IMR-90 (cell line): ENCODE data around the gene FAM170A. TPM values are rescaled to one million over a fixed set of nuclear protein-coding genes. Genes with fewer than 3 reads are reported as not detected.

Experiments used
- ATAC-seq: fragments of 200-7000 bp; cut with Tn5 transposase; 2 replicates; pipeline ENCODE4 v1.9.1; 2020; ENCODE audit warnings: low read depth, mild to moderate bottlenecking, moderate library complexity
- BruUV-seq: library from RNA; stranded (reverse); fragments of 400-500 nt; replicated peaks from 2 replicates; lab custom pipeline; 2021; lab: Mats Ljungman, UMichigan
- CTCF ChIA-PET: fragments of 300-600 bp; formaldehyde crosslinking; extraction: SDS; loops from one replicate; lab custom pipeline; 2021; ENCODE audit warnings: antibody characterized with exemption; lab: Yijun Ruan, JAX
- POLR2A ChIA-PET: fragments of 300-600 bp; sonication (Branson Sonifier 250); formaldehyde crosslinking; loops from one replicate; lab custom pipeline; 2022; ENCODE audit warnings: antibody characterized with exemption; ENCODE audit not compliant: unreplicated experiment; lab: Charles Lee
- DNase-seq: peaks from one replicate; pipeline ENCODE4 v3.0.0; 2013
- H2AFZ ChIP-seq: replicated peaks from 2 replicates; pipeline ENCODE3; 2013; ENCODE audit warnings: low read length, mild to moderate bottlenecking; ENCODE audit not compliant: poor library complexity
- H2AK5ac ChIP-seq: 2 replicates; pipeline ENCODE4 v1.6.1; 2013; ENCODE audit warnings: low read depth, low read length, inconsistent platforms
- H2AK9ac ChIP-seq: replicated peaks from 2 replicates; pipeline ENCODE3; 2013; ENCODE audit warnings: mild to moderate bottlenecking, low read depth, low read length, moderate library complexity; ENCODE audit not compliant: poor library complexity
- H2BK120ac ChIP-seq: 2 replicates; pipeline ENCODE4 v1.6.1; 2013; ENCODE audit warnings: low read depth, low read length, inconsistent platforms
- H2BK15ac ChIP-seq: 3 replicates; pipeline ENCODE4 v1.6.1; 2013; ENCODE audit warnings: low read depth, low read length, inconsistent platforms
- H2BK20ac ChIP-seq: 2 replicates; pipeline ENCODE4 v1.6.1; 2013; ENCODE audit warnings: low read depth, mild to moderate bottlenecking, inconsistent platforms, low read length, moderate library complexity
- H2BK5ac ChIP-seq: 2 replicates; pipeline ENCODE4 v1.6.1; 2013; ENCODE audit warnings: mild to moderate bottlenecking, low read depth, low read length, inconsistent platforms; ENCODE audit not compliant: poor library complexity, severe bottlenecking
- H3K14ac ChIP-seq: replicated peaks from 2 replicates; pipeline ENCODE4 v1.6.1; 2013; ENCODE audit warnings: low read depth, low read length, inconsistent platforms
- H3K18ac ChIP-seq: 2 replicates; pipeline ENCODE4 v1.6.1; 2013; ENCODE audit warnings: low read depth, low read length, control low read depth
- H3K23ac ChIP-seq: 2 replicates; pipeline ENCODE4 v1.6.1; 2013; ENCODE audit warnings: low read depth, low read length, inconsistent platforms
- H3K27ac ChIP-seq: 2 replicates; pipeline ENCODE4 v1.5.1; 2013; ENCODE audit warnings: mild to moderate bottlenecking, control low read depth, low read length; ENCODE audit not compliant: insufficient read depth
- H3K27me3 ChIP-seq: 2 replicates; pipeline ENCODE4 v1.6.1; 2013; ENCODE audit warnings: low read length; ENCODE audit not compliant: control insufficient read depth, insufficient read depth
- H3K36me3 ChIP-seq: 2 replicates; pipeline ENCODE4 v1.6.1; 2013; ENCODE audit warnings: low read length, mixed read lengths; ENCODE audit not compliant: control insufficient read depth, insufficient read depth
- H3K4ac ChIP-seq: 2 replicates; pipeline ENCODE4 v1.6.1; 2013; ENCODE audit warnings: low read depth, low read length, inconsistent platforms
- H3K4me1 ChIP-seq: 2 replicates; pipeline ENCODE4 v1.6.1; 2013; ENCODE audit warnings: low read length, mixed read lengths; ENCODE audit not compliant: control insufficient read depth, insufficient read depth
- H3K4me2 ChIP-seq: 2 replicates; pipeline ENCODE4 v1.6.1; 2013; ENCODE audit warnings: low read depth, mild to moderate bottlenecking, control low read depth, low read length, moderate library complexity
- H3K4me3 ChIP-seq: 2 replicates; pipeline ENCODE4 v1.5.1; 2013; ENCODE audit warnings: low read depth, mild to moderate bottlenecking, control low read depth, low read length, moderate library complexity; ENCODE audit not compliant: insufficient read depth
- H3K56ac ChIP-seq: 2 replicates; pipeline ENCODE4 v1.6.1; 2013; ENCODE audit warnings: low read length, inconsistent platforms; ENCODE audit not compliant: insufficient read depth; ENCODE audit errors: extremely low read depth
- H3K79me1 ChIP-seq, 2 experiments: 2 replicates each; pipeline ENCODE4 v1.6.1; 2013; ENCODE audit warnings: low read length in 2 of 2, inconsistent platforms in 1 of 2, low read depth in 1 of 2
- H3K9ac ChIP-seq: 2 replicates; pipeline ENCODE4 v1.6.1; 2013; ENCODE audit warnings: low read depth, low read length, control low read depth
- H3K9me1 ChIP-seq: 2 replicates; pipeline ENCODE4 v1.6.1; 2013; ENCODE audit warnings: low read length, inconsistent platforms; ENCODE audit not compliant: insufficient read depth
- H3K9me3 ChIP-seq: 2 replicates; pipeline ENCODE4 v1.6.1; 2013; ENCODE audit warnings: low read length; ENCODE audit not compliant: control insufficient read depth, insufficient read depth
- H4K20me1 ChIP-seq: 2 replicates; pipeline ENCODE4 v1.6.1; 2013; ENCODE audit warnings: low read length, inconsistent platforms; ENCODE audit not compliant: insufficient read depth
- H4K5ac ChIP-seq: 2 replicates; pipeline ENCODE4 v1.6.1; 2013; ENCODE audit warnings: mild to moderate bottlenecking, low read depth, low read length, control low read depth
- H4K8ac ChIP-seq, 2 experiments: 2 replicates each; pipeline ENCODE4 v1.6.1; 2013; ENCODE audit warnings: low read depth in 2 of 2, low read length in 2 of 2, control low read depth in 1 of 2, inconsistent platforms in 1 of 2
- H4K91ac ChIP-seq: 2 replicates; pipeline ENCODE4 v1.6.1; 2013; ENCODE audit warnings: low read depth, low read length, inconsistent platforms; ENCODE audit not compliant: insufficient read depth
- BHLHE40 ChIP-seq: fragments of 150-350 bp; IDR thresholded peaks from 2 replicates; pipeline ENCODE4 v1.6.1; 2016; ENCODE audit warnings: mild to moderate bottlenecking, low read depth, low read length
- FOS ChIP-seq: fragments of 150-350 bp; IDR thresholded peaks from 2 replicates; pipeline ENCODE4 v1.6.1; 2016; ENCODE audit warnings: low read depth, low read length
- MAFK ChIP-seq: IDR thresholded peaks from 2 replicates; pipeline ENCODE4 v1.6.1; 2012; ENCODE audit warnings: low read depth, low read length, improper control_type of control experiment
- MAZ ChIP-seq: IDR thresholded peaks from 2 replicates; pipeline ENCODE4 v1.6.1; 2012; ENCODE audit warnings: low read depth, mild to moderate bottlenecking, low read length, improper control_type of control experiment, moderate library complexity, borderline replicate concordance
- NFE2L2 ChIP-seq: fragments of 150-350 bp; IDR thresholded peaks from 2 replicates; pipeline ENCODE4 v1.6.1; 2016; ENCODE audit warnings: low read depth, mild to moderate bottlenecking, low read length
- POLR2A ChIP-seq: IDR thresholded peaks from 2 replicates; pipeline ENCODE4 v1.6.1; 2012; ENCODE audit warnings: mild to moderate bottlenecking, low read depth, low read length
- RAD21 ChIP-seq: IDR thresholded peaks from 2 replicates; pipeline ENCODE4 v1.6.1; 2012; ENCODE audit warnings: low read length, improper control_type of control experiment
- RCOR1 ChIP-seq: IDR thresholded peaks from 2 replicates; pipeline ENCODE4 v1.6.1; 2012; ENCODE audit warnings: mild to moderate bottlenecking, low read length, improper control_type of control experiment; ENCODE audit not compliant: insufficient replicate concordance
- RFX5 ChIP-seq: IDR thresholded peaks from 2 replicates; pipeline ENCODE4 v1.8.0; 2012; ENCODE audit warnings: low read depth, mild to moderate bottlenecking, low read length, moderate library complexity
- WGBS, 2 experiments: methylation state at CpG; one replicate each; pipeline versions ENCODE4 v1.1.5 to v1.1.7; 2013; ENCODE audit warnings: missing lambda C conversion rate in 2 of 2; ENCODE audit not compliant: insufficient read length in 1 of 2; ENCODE audit errors: extremely low coverage in 2 of 2; 5-methylcytosine and 5-hydroxymethylcytosine counted together
- dilution Hi-C: fragments of 300-500 bp; cut with HindIII; formaldehyde crosslinking; loops from one replicate; pipeline ENCODE4 v1.14.3; 2018; ENCODE audit warnings: low sequenced_read_pairs; ENCODE audit not compliant: unreplicated experiment
- in situ Hi-C: fragments of 300-500 bp; cut with MboI; formaldehyde crosslinking; loops from 3 replicates; pipeline ENCODE4 v1.14.3; 2019; ENCODE audit warnings: low sequenced_read_pairs, inconsistent platforms, mixed read lengths
- intact Hi-C: fragments of 100-400 bp; cut with micrococcal nuclease; formaldehyde crosslinking; loops from 2 replicates; pipeline ENCODE4 v1.10.0; 2022
- polyA plus RNA-seq, 3 experiments: library from polyadenylated mRNA; depleted of rRNA; stranded (reverse); fragments of >200 nt; gene quantifications; 2 replicates each; pipeline ENCODE4 v1.2.3, GENCODE V29; 2012; ENCODE audit warnings: low replicate concordance in 1 of 3
- total RNA-seq: library from RNA; depleted of rRNA; stranded (reverse); fragments of >200 nt; gene quantifications from 2 replicates; pipeline ENCODE4 v1.2.3, GENCODE V29; 2012
- TF ChIP-seq, protein P1 (sequence below): conservative IDR thresholded peaks from 2 replicates; pipeline ENCODE4 v1.5.1; 2012; ENCODE audit warnings: mild to moderate bottlenecking, low read depth, low read length, improper control_type of control experiment

Gene FAM170A
- total and polyA plus RNA-seq, 2 of the 4 experiments (the other 2 are of a cell fraction), result not detected

GRCh38 chr5:119582987-119583386, 46.4 kb upstream of the FAM170A start:
- Histone ChIP-seq H3K27me3 (no peaks in the 10 kb centered on the region), H4K8ac (no peak overlapping the region), H3K27ac (no peak overlapping the region), H3K79me1 (no peaks in the 10 kb centered on the region), H3K4ac (no peak overlapping the region), H3K4me1 (no peaks in the 10 kb centered on the region), H3K9me1 (no peaks in the 10 kb centered on the region), H3K14ac (no peak overlapping the region), H2AK5ac (no peak overlapping the region), H3K36me3 (no peaks in the 10 kb centered on the region), H2BK5ac (no peak overlapping the region), H3K4me2 (no peak overlapping the region), H2AFZ (no peak overlapping the region), H4K20me1 (no peaks in the 10 kb centered on the region), H3K9me3 (no peaks in the 10 kb centered on the region), H3K4me3 (no peak overlapping the region), H3K9ac (no peak overlapping the region), H4K91ac (no peak overlapping the region), H4K5ac (no peak overlapping the region), H2BK120ac (no peak overlapping the region), H3K18ac (no peak overlapping the region), H3K56ac (no peak overlapping the region), H2BK20ac (no peak overlapping the region), H3K23ac (no peak overlapping the region), H2BK15ac (no peak overlapping the region), H2AK9ac (no peak overlapping the region)
- BruUV-seq, result no TSS peak
- in situ Hi-C loops (no loop called here), dilution Hi-C loops (no loop called here), intact Hi-C loops (no loop called here)
- ChIA-PET POLR2A (no interaction called here), CTCF (no interaction called here)
- no peak for TF ChIP-seq POLR2A
- TF ChIP-seq MAFK, result no peak
- TF ChIP-seq MAZ, result no peak
- no peak for TF ChIP-seq RAD21
- no peak for TF ChIP-seq BHLHE40
- no peak for TF ChIP-seq RCOR1
- no peak for TF ChIP-seq RFX5
- TF ChIP-seq FOS, result no peak
- TF ChIP-seq, protein P1, sequence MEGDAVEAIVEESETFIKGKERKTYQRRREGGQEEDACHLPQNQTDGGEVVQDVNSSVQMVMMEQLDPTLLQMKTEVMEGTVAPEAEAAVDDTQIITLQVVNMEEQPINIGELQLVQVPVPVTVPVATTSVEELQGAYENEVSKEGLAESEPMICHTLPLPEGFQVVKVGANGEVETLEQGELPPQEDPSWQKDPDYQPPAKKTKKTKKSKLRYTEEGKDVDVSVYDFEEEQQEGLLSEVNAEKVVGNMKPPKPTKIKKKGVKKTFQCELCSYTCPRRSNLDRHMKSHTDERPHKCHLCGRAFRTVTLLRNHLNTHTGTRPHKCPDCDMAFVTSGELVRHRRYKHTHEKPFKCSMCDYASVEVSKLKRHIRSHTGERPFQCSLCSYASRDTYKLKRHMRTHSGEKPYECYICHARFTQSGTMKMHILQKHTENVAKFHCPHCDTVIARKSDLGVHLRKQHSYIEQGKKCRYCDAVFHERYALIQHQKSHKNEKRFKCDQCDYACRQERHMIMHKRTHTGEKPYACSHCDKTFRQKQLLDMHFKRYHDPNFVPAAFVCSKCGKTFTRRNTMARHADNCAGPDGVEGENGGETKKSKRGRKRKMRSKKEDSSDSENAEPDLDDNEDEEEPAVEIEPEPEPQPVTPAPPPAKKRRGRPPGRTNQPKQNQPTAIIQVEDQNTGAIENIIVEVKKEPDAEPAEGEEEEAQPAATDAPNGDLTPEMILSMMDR, result no peak
- no peak for TF ChIP-seq NFE2L2
- no CpG with 5 or more reads among the region's 1 CpG for WGBS, 2 experiments
- ATAC-seq (no peak), DNase-seq (no peak)
